ENCODE measurements around the gene IFNGR2.

GRCh38 chr21:33473344-33473743 lies 70.1 kb downstream of the IFNGR2 start:
- TF ChIP-seq, protein P1, sequence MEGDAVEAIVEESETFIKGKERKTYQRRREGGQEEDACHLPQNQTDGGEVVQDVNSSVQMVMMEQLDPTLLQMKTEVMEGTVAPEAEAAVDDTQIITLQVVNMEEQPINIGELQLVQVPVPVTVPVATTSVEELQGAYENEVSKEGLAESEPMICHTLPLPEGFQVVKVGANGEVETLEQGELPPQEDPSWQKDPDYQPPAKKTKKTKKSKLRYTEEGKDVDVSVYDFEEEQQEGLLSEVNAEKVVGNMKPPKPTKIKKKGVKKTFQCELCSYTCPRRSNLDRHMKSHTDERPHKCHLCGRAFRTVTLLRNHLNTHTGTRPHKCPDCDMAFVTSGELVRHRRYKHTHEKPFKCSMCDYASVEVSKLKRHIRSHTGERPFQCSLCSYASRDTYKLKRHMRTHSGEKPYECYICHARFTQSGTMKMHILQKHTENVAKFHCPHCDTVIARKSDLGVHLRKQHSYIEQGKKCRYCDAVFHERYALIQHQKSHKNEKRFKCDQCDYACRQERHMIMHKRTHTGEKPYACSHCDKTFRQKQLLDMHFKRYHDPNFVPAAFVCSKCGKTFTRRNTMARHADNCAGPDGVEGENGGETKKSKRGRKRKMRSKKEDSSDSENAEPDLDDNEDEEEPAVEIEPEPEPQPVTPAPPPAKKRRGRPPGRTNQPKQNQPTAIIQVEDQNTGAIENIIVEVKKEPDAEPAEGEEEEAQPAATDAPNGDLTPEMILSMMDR (conservative IDR thresholded peaks at IDR 0.05; ENCODE audit: low read length) = no peak
- no peak for TF ChIP-seq EZH2phosphoT487 (IDR thresholded peaks at IDR 0.05; ENCODE audit: borderline replicate concordance)
